Measurements from ENCODE around the gene FMNL3.
"Not testable (repeated sequence)": the region's sequence is repeated elsewhere in the genome, so short reads cannot be mapped to it uniquely, and the experiment has no call there.

GRCh38 chr12:49605539-49605938, 101.7 kb downstream of the FMNL3 start, which contains the start of gene FAM186B:
- TF ChIP-seq ZNF565 (CRISPR knock-in tag; conservative IDR thresholded peaks at IDR 0.05; ENCODE audit: low read depth); TCF4 (CRISPR knock-in tag; IDR thresholded peaks at IDR 0.05; ENCODE audit: borderline replicate concordance); CSDC2 (CRISPR knock-in tag; IDR thresholded peaks at IDR 0.05): not testable (repeated sequence)

All from SK-N-SH treated with all-trans-retinoic acid at 6 μM for 48 hours (cell line).